Hepatocyte (in vitro differentiated cells): ENCODE data around the gene C6orf132.
"Not testable (repeated sequence)": the region's sequence is repeated elsewhere in the genome, so short reads cannot be mapped to it uniquely, and the experiment has no call there.

Experiments
- EZH2 ChIP-seq: fragments of 200-600 bp; sonication (generic); IDR thresholded peaks from 2 replicates; pipeline ENCODE4 v1.6.1; 2016; ENCODE audit warnings: antibody characterized with exemption, mild to moderate bottlenecking, borderline replicate concordance
- TF ChIP-seq, protein P1 (sequence below): fragments of 200-600 bp; sonication (generic); IDR thresholded peaks from 2 replicates; pipeline ENCODE4 v1.5.1; 2016; ENCODE audit warnings: antibody characterized with exemption, mild to moderate bottlenecking; ENCODE audit not compliant: poor library complexity

DNA sequence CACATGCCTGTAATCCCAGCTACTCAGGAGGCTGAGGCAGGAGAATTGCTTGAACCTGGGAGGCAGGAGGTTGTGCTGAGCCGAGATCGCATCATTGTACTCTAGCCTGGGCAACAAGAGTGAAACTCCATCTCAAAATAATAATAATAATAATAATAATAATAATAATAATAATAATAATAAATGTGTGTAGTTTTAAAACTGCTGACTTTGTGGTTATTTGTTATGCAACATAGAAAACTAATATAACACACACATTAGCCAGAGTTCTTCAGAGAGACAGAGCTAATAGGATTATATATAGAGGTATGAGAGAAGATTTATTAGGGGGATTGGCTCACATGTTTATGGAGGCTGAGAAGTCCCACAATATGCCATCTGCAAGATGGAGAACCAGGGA is 27.4 kb upstream of the C6orf132 start:
- TF ChIP-seq, protein P1, sequence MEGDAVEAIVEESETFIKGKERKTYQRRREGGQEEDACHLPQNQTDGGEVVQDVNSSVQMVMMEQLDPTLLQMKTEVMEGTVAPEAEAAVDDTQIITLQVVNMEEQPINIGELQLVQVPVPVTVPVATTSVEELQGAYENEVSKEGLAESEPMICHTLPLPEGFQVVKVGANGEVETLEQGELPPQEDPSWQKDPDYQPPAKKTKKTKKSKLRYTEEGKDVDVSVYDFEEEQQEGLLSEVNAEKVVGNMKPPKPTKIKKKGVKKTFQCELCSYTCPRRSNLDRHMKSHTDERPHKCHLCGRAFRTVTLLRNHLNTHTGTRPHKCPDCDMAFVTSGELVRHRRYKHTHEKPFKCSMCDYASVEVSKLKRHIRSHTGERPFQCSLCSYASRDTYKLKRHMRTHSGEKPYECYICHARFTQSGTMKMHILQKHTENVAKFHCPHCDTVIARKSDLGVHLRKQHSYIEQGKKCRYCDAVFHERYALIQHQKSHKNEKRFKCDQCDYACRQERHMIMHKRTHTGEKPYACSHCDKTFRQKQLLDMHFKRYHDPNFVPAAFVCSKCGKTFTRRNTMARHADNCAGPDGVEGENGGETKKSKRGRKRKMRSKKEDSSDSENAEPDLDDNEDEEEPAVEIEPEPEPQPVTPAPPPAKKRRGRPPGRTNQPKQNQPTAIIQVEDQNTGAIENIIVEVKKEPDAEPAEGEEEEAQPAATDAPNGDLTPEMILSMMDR: not testable (repeated sequence)
- not testable (repeated sequence) for TF ChIP-seq EZH2
